ENCODE results near the gene MAN1C1. TPM values are rescaled to one million over a fixed set of nuclear protein-coding genes. Genes with fewer than 3 reads are reported as not detected.

MAN1C1 gene
- total RNA-seq, 2 donors from 2014 or later, result 2.2 to 4.3 TPM

- no peak for DNase-seq
- 75 to 90% methylated on average over 9 of the region's 9 CpGs for WGBS, 2 experiments (ENCODE audit: insufficient coverage in 1 of 2, insufficient read length in 1 of 2)
- no peak overlapping the region for H3K27ac ChIP-seq (ENCODE audit: low read depth, low read length)
- Mint-ChIP-seq H3K36me3 (ENCODE audit: low read depth) (no peaks in the 10 kb centered on the region), H3K27ac (no peak overlapping the region), H3K4me3 (no peak overlapping the region), H3K27me3 (ENCODE audit: insufficient read depth) (no peaks in the 10 kb centered on the region), H3K4me1 (peaks cover 16% of the 10 kb centered on the region), H3K9me3 (no peaks in the 10 kb centered on the region)
- H3K4me1 ChIP-seq (ENCODE audit: control insufficient read depth, insufficient read depth, low read length), result peaks cover 5% of the 10 kb centered on the region
- no peaks in the 10 kb centered on the region for H3K27me3 ChIP-seq (ENCODE audit: control insufficient read depth, insufficient read depth, low read length, poor library complexity, severe bottlenecking)
- H3K9ac ChIP-seq (ENCODE audit: extremely low read depth, low read length, poor library complexity, severe bottlenecking), result no peak overlapping the region
- H3K4me3 ChIP-seq (ENCODE audit: low read length), result no peak overlapping the region
- no peaks in the 10 kb centered on the region for H3K36me3 ChIP-seq (ENCODE audit: control insufficient read depth, insufficient read depth, low read length)
- H3K9me3 ChIP-seq (ENCODE audit: control insufficient read depth, low read length), result no peaks in the 10 kb centered on the region
- no peak for TF ChIP-seq CTCF (conservative IDR thresholded peaks at IDR 0.05)
These were observed 168.0 kb downstream of the MAN1C1 start for GRCh38 chr1:25784575-25785051.

- Histone ChIP-seq H3K27me3 (ENCODE audit: control insufficient read depth, insufficient read depth, low read length, poor library complexity, severe bottlenecking) (no peaks in the 10 kb centered on the region), H3K4me1 (ENCODE audit: control insufficient read depth, insufficient read depth, low read length) (peaks cover 2% of the 10 kb centered on the region), H3K36me3 (ENCODE audit: control insufficient read depth, insufficient read depth, low read length) (no peaks in the 10 kb centered on the region), H3K4me3 (ENCODE audit: low read length) (no peak overlapping the region), H3K27ac (ENCODE audit: low read depth, low read length) (no peak overlapping the region), H3K9ac (ENCODE audit: extremely low read depth, low read length, poor library complexity, severe bottlenecking) (no peak overlapping the region), H3K9me3 (ENCODE audit: control insufficient read depth, low read length) (no peaks in the 10 kb centered on the region)
- Mint-ChIP-seq H3K4me3 (no peak overlapping the region), H3K4me1 (peaks cover 7% of the 10 kb centered on the region), H3K36me3 (ENCODE audit: low read depth) (no peaks in the 10 kb centered on the region), H3K27me3 (ENCODE audit: insufficient read depth) (no peaks in the 10 kb centered on the region), H3K27ac (no peak overlapping the region), H3K9me3 (no peaks in the 10 kb centered on the region)
- TF ChIP-seq CTCF (conservative IDR thresholded peaks at IDR 0.05), result no peak
- 89 to 90% methylated on average over 7 to 10 of the region's 10 CpGs for WGBS, 2 experiments (ENCODE audit: insufficient coverage in 1 of 2, insufficient read length in 1 of 2)
- DNase-seq, result no peak
These were observed 168.9 kb downstream of the MAN1C1 start for GRCh38 chr1:25785333-25786067.

- TF ChIP-seq CTCF (conservative IDR thresholded peaks at IDR 0.05), result no peak
- Mint-ChIP-seq H3K27ac (no peak overlapping the region), H3K4me1 (peaks cover 1% of the 10 kb centered on the region), H3K27me3 (ENCODE audit: insufficient read depth) (no peaks in the 10 kb centered on the region), H3K36me3 (ENCODE audit: low read depth) (no peaks in the 10 kb centered on the region), H3K9me3 (no peaks in the 10 kb centered on the region), H3K4me3 (no peak overlapping the region)
- Histone ChIP-seq H3K4me1 (ENCODE audit: control insufficient read depth, insufficient read depth, low read length) (no peaks in the 10 kb centered on the region), H3K27ac (ENCODE audit: low read depth, low read length) (no peak overlapping the region), H3K36me3 (ENCODE audit: control insufficient read depth, insufficient read depth, low read length) (no peaks in the 10 kb centered on the region), H3K4me3 (ENCODE audit: low read length) (no peak overlapping the region), H3K9me3 (ENCODE audit: control insufficient read depth, low read length) (no peaks in the 10 kb centered on the region), H3K9ac (ENCODE audit: extremely low read depth, low read length, poor library complexity, severe bottlenecking) (no peak overlapping the region), H3K27me3 (ENCODE audit: control insufficient read depth, insufficient read depth, low read length, poor library complexity, severe bottlenecking) (no peaks in the 10 kb centered on the region)
- 89 to 96% methylated on average over 4 to 11 of the region's 11 CpGs for WGBS, 2 experiments (ENCODE audit: insufficient coverage in 1 of 2, insufficient read length in 1 of 2)
- no peak for DNase-seq
These were observed 170.5 kb downstream of the MAN1C1 start for GRCh38 chr1:25786887-25787759.
